AG04450 (cell line): ENCODE measurements around the gene FAM3A. TPM values are rescaled to one million over a fixed set of nuclear protein-coding genes. Genes with fewer than 3 reads are reported as not detected.

ENCODE experiments used
- CTCF ChIA-PET: fragments of 300-600, 350-600 bp; formaldehyde crosslinking; extraction: SDS; loops from one replicate; lab custom pipeline; 2022; ENCODE audit warnings: antibody characterized with exemption, inconsistent platforms; lab: Charles Lee
- POLR2A ChIA-PET: fragments of 350-600 bp; formaldehyde crosslinking; extraction: SDS; loops from one replicate; lab custom pipeline; 2021; ENCODE audit warnings: antibody characterized with exemption, inconsistent platforms; lab: Yijun Ruan, JAX
- DNase-seq: peaks from one replicate; pipeline ENCODE4 v3.0.0-alpha.2; 2011; ENCODE audit warnings: low read depth, low spot score
- H3K27ac ChIP-seq: one replicate; pipeline ENCODE4 v1.5.1; 2012; ENCODE audit warnings: low read depth, low read length, control low read depth
- H3K27me3 ChIP-seq: one replicate; pipeline ENCODE4 v1.6.0; 2012; ENCODE audit warnings: low read length; ENCODE audit not compliant: control insufficient read depth, insufficient read depth
- H3K4me3 ChIP-seq: 2 replicates; pipeline ENCODE4 v1.5.1; 2011; ENCODE audit warnings: mild to moderate bottlenecking, low read depth, low read length, control low read depth
- H3K9me3 ChIP-seq: 2 replicates; pipeline ENCODE4 v1.5.1; 2012; ENCODE audit warnings: low read length; ENCODE audit not compliant: control insufficient read depth, insufficient read depth
- CTCF ChIP-seq: IDR thresholded peaks from 2 replicates; pipeline ENCODE4 v1.5.1; 2011; ENCODE audit warnings: low read depth, low read length, control low read depth, inconsistent platforms
- polyA plus RNA-seq: library from polyadenylated mRNA; depleted of rRNA; stranded (reverse); fragments of >200 nt; gene quantifications from 2 replicates; pipeline ENCODE4 v1.2.3, GENCODE V29; 2011

FAM3A gene
- polyA plus RNA-seq, 1 experiment = 15.5 TPM

- Histone ChIP-seq H3K4me3 (no peak overlapping the region), H3K9me3 (peaks cover 6% of the 10 kb centered on the region; the same call in 1 of the 2 replicates), H3K27me3 (no peaks in the 10 kb centered on the region), H3K27ac (no peak overlapping the region)
- POLR2A ChIA-PET = interaction anchor here (0.5 to 1.5 kb wide), 2 partner anchors 9 to 57 kb away, joined by 4 to 5 read pairs; partner anchors contain the start of gene SLC10A3
- CTCF ChIA-PET = no interaction called here
- no peak for TF ChIP-seq CTCF
- no peak for DNase-seq
Measured at GRCh38 chrX:154481195-154481594, 34.8 kb downstream of the FAM3A start.

GRCh38 chrX:154478728-154479622, 37.1 kb downstream of the FAM3A start, which contains the start of gene LAGE3:
LAGE3 (minus strand) TSS chrX:154479281; CDS start chrX:154478915, 366 bp downstream.
- peak; percentile 69 for DNase-seq
- TF ChIP-seq CTCF = no peak
- H3K4me3 ChIP-seq = peak within 1 kb of the TSS; percentile 61
- CTCF ChIA-PET = no interaction called here
- H3K9me3 ChIP-seq = peaks cover 6% of the 10 kb centered on the region; the same call in 1 of the 2 replicates
- POLR2A ChIA-PET = interaction anchor here (0.5 to 2.1 kb wide), 4 partner anchors 11 to 62 kb away, joined by 3 to 11 read pairs (median 4); partner anchors contain the start of genes FAM3A and SLC10A3
- H3K27me3 ChIP-seq = no peaks in the 10 kb centered on the region
- no peak within 1 kb of the TSS for H3K27ac ChIP-seq

- no peak for DNase-seq
- H3K27ac ChIP-seq = no peak overlapping the region
- peak overlapping the region; percentile 61 for H3K4me3 ChIP-seq
- ChIA-PET CTCF (no interaction called here), POLR2A (interaction anchor here (0.5 to 2.1 kb wide), 3 partner anchors 12 to 61 kb away, joined by 3 to 11 read pairs (median 5); partner anchors contain the start of genes FAM3A and SLC10A3)
- no peak for TF ChIP-seq CTCF
- H3K27me3 ChIP-seq = no peaks in the 10 kb centered on the region
- H3K9me3 ChIP-seq = peaks cover 6% of the 10 kb centered on the region; the same call in 1 of the 2 replicates
Measured at GRCh38 chrX:154477891-154478477, 38.0 kb downstream of the FAM3A start.

- no peak for TF ChIP-seq CTCF
- H3K27me3 ChIP-seq = no peaks in the 10 kb centered on the region
- no peak overlapping the region for H3K4me3 ChIP-seq
- CTCF ChIA-PET = no interaction called here
- H3K27ac ChIP-seq = no peak overlapping the region
- no peak for DNase-seq
- POLR2A ChIA-PET = interaction anchor here (0.7 kb wide), 1 partner anchor 12 kb away, joined by 3 read pairs; no protein-coding TSS in a partner anchor
- peaks cover 6% of the 10 kb centered on the region; the same call in 1 of the 2 replicates for H3K9me3 ChIP-seq
Measured at GRCh38 chrX:154476821-154477220, 39.2 kb downstream of the FAM3A start.
